Neural cell (in vitro differentiated cells): ENCODE results near the gene HS6ST3.

Source experiments
- CTCF ChIP-seq: fragments of 450-650 bp; IDR thresholded peaks from 2 replicates; pipeline ENCODE4 v1.5.1; 2014; ENCODE audit warnings: antibody characterized with exemption, mild to moderate bottlenecking, moderate library complexity; ENCODE audit not compliant: poor library complexity, severe bottlenecking
- EP300 ChIP-seq: fragments of 450-650 bp; conservative IDR thresholded peaks from 2 replicates; pipeline ENCODE4 v1.6.1; 2014; ENCODE audit warnings: antibody characterized with exemption, mild to moderate bottlenecking, moderate library complexity; ENCODE audit not compliant: poor library complexity, severe bottlenecking
- EZH2 ChIP-seq: fragments of 200-600, 300-800 bp; shearing (Covaris generic), sonication (generic); IDR thresholded peaks from 2 replicates; pipeline ENCODE4 v1.6.1; 2014; ENCODE audit warnings: antibody characterized with exemption, low read length, borderline replicate concordance, mild to moderate bottlenecking; ENCODE audit not compliant: insufficient read depth, poor library complexity, severe bottlenecking
- MXI1 ChIP-seq: fragments of 450-650 bp; conservative IDR thresholded peaks from 2 replicates; pipeline ENCODE4 v1.6.1; 2014; ENCODE audit warnings: antibody characterized with exemption, mild to moderate bottlenecking; ENCODE audit not compliant: poor library complexity, severe bottlenecking
- POLR2AphosphoS5 ChIP-seq: IDR thresholded peaks from 2 replicates; pipeline ENCODE4 v1.6.1; 2012
- SMC3 ChIP-seq: fragments of 450-650 bp; conservative IDR thresholded peaks from 2 replicates; pipeline ENCODE4 v1.6.1; 2014; ENCODE audit warnings: antibody characterized with exemption, mild to moderate bottlenecking, moderate library complexity; ENCODE audit not compliant: poor library complexity
- TAF1 ChIP-seq: IDR thresholded peaks from 2 replicates; pipeline ENCODE4 v1.6.1; 2012; ENCODE audit warnings: low read depth

- TF ChIP-seq EZH2 (no peak), CTCF (no peak), EP300 (no peak), MXI1 (no peak), TAF1 (no peak), POLR2AphosphoS5 (no peak), SMC3 (no peak)
Observed at GRCh38 chr13:96185818-96186217, 95.9 kb downstream of the HS6ST3 start.
